ENCODE measurements around the gene SLC29A4. TPM values are rescaled to one million over a fixed set of nuclear protein-coding genes. Genes with fewer than 3 reads are reported as not detected.

Gene SLC29A4
- total and polyA plus RNA-seq, 2 of the 4 experiments (the other 2 are of a cell fraction), result 2.3 to 7.6 TPM

GRCh38 chr7:5310822-5311405 is 28.2 kb downstream of the SLC29A4 start:
- WGBS, 2 experiments (ENCODE audit: extremely low coverage in 2 of 2, insufficient read length in 1 of 2), result 99% methylated on average over 15 of the region's 16 CpGs; no CpG with 5 or more reads in 1 of the 2 experiments
- H2AK5ac ChIP-seq (ENCODE audit: low read depth, low read length), result no peak overlapping the region
- no peak overlapping the region for H3K4me3 ChIP-seq (ENCODE audit: insufficient read depth, low read depth, low read length)
- no peak overlapping the region for H2BK5ac ChIP-seq (ENCODE audit: low read depth, low read length, poor library complexity, severe bottlenecking)
- POLR2A ChIA-PET (ENCODE audit: unreplicated experiment), result no interaction called here
- H3K27me3 ChIP-seq (ENCODE audit: control insufficient read depth, insufficient read depth, low read length), result no peaks in the 10 kb centered on the region
- H3K18ac ChIP-seq (ENCODE audit: low read depth, low read length), result no peak overlapping the region
- H4K91ac ChIP-seq (ENCODE audit: insufficient read depth, low read depth, low read length), result no peak overlapping the region
- no peak overlapping the region for H4K8ac ChIP-seq (ENCODE audit: low read depth in 2 of 2, low read length in 2 of 2)
- no peak overlapping the region for H3K56ac ChIP-seq (ENCODE audit: extremely low read depth, insufficient read depth, low read length)
- H3K14ac ChIP-seq (replicated peaks; ENCODE audit: low read depth, low read length), result no peak overlapping the region
- H2BK120ac ChIP-seq (ENCODE audit: low read depth, low read length), result no peak overlapping the region
- no peaks in the 10 kb centered on the region for H3K9me3 ChIP-seq (ENCODE audit: control insufficient read depth, insufficient read depth, low read length)
- dilution Hi-C loops (cut with HindIII; ENCODE audit: low sequenced_read_pairs, unreplicated experiment) (no loop called here), intact Hi-C loops (cut with micrococcal nuclease) (no loop called here), in situ Hi-C loops (cut with MboI; ENCODE audit: low sequenced_read_pairs) (no loop called here)
- H3K9me1 ChIP-seq (ENCODE audit: insufficient read depth, low read length), result peaks cover 5% of the 10 kb centered on the region
- H2BK15ac ChIP-seq (ENCODE audit: low read depth, low read length), result no peak overlapping the region
- DNase-seq, result no peak
- no peak overlapping the region for H3K27ac ChIP-seq (ENCODE audit: insufficient read depth, low read length)
- no peak overlapping the region for H2AK9ac ChIP-seq (replicated peaks; ENCODE audit: low read depth, low read length, poor library complexity)
- TF ChIP-seq CHD1 (IDR thresholded peaks at IDR 0.05; ENCODE audit: low read depth, low read length) (no peak), CEBPB (IDR thresholded peaks at IDR 0.05; ENCODE audit: low read depth, low read length) (no peak), CTCF (conservative IDR thresholded peaks at IDR 0.05; ENCODE audit: low read depth, low read length) (no peak), MXI1 (IDR thresholded peaks at IDR 0.05; ENCODE audit: borderline replicate concordance, low read depth, low read length) (no peak), SMC3 (IDR thresholded peaks at IDR 0.05; ENCODE audit: low read depth, low read length) (no peak), FOS (IDR thresholded peaks at IDR 0.05; ENCODE audit: low read depth, low read length) (no peak), MAFK (IDR thresholded peaks at IDR 0.05; ENCODE audit: low read depth, low read length) (no peak), NFE2L2 (IDR thresholded peaks at IDR 0.05; ENCODE audit: low read depth, low read length) (no peak), RAD21 (IDR thresholded peaks at IDR 0.05; ENCODE audit: low read length) (no peak), MAZ (IDR thresholded peaks at IDR 0.05; ENCODE audit: borderline replicate concordance, low read depth, low read length) (no peak)
- TF ChIP-seq, protein P1, sequence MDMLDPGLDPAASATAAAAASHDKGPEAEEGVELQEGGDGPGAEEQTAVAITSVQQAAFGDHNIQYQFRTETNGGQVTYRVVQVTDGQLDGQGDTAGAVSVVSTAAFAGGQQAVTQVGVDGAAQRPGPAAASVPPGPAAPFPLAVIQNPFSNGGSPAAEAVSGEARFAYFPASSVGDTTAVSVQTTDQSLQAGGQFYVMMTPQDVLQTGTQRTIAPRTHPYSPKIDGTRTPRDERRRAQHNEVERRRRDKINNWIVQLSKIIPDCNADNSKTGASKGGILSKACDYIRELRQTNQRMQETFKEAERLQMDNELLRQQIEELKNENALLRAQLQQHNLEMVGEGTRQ (IDR thresholded peaks at IDR 0.05; ENCODE audit: low read depth, low read length), result no peak
- TF ChIP-seq, protein P2, sequence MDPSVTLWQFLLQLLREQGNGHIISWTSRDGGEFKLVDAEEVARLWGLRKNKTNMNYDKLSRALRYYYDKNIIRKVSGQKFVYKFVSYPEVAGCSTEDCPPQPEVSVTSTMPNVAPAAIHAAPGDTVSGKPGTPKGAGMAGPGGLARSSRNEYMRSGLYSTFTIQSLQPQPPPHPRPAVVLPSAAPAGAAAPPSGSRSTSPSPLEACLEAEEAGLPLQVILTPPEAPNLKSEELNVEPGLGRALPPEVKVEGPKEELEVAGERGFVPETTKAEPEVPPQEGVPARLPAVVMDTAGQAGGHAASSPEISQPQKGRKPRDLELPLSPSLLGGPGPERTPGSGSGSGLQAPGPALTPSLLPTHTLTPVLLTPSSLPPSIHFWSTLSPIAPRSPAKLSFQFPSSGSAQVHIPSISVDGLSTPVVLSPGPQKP (IDR thresholded peaks at IDR 0.05; ENCODE audit: borderline replicate concordance, low read depth, low read length), result no peak
- no peak for ATAC-seq (ENCODE audit: low read depth)
- no peak overlapping the region for H4K5ac ChIP-seq (ENCODE audit: low read depth, low read length)
- H3K4me1 ChIP-seq (ENCODE audit: control insufficient read depth, insufficient read depth, low read length), result no peaks in the 10 kb centered on the region
- H3K9ac ChIP-seq (ENCODE audit: low read depth, low read length), result no peak overlapping the region
- peaks cover 6% of the 10 kb centered on the region; the same call in 1 of the 2 replicates for H4K20me1 ChIP-seq (ENCODE audit: insufficient read depth, low read length)
- no TSS peak for BruUV-seq (replicated peaks)
- no peak overlapping the region for H3K4ac ChIP-seq (ENCODE audit: low read depth, low read length)
- no peak overlapping the region for H3K23ac ChIP-seq (ENCODE audit: low read depth, low read length)
- H3K79me1 ChIP-seq (ENCODE audit: low read depth in 1 of 2, low read length in 2 of 2), result peaks cover 5% of the 10 kb centered on the region in 2 experiments; a peak in 3 of 4 replicates
- peaks cover 57% of the 10 kb centered on the region for H3K36me3 ChIP-seq (ENCODE audit: control insufficient read depth, insufficient read depth, low read length)
- no peak overlapping the region for H3K4me2 ChIP-seq (ENCODE audit: low read depth, low read length)
- H2BK20ac ChIP-seq (ENCODE audit: low read depth, low read length), result no peak overlapping the region
- no peak overlapping the region for H2AFZ ChIP-seq (replicated peaks; ENCODE audit: low read length, poor library complexity)
- CTCF ChIA-PET, result no interaction called here
